HG02642 (cell line): ENCODE results near the gene MBTPS2.
"Not testable (repeated sequence)": the region's sequence is repeated elsewhere in the genome, so short reads cannot be mapped to it uniquely, and the experiment has no call there.

Experiments
- ATAC-seq: cut with Tn5 transposase; IDR thresholded peaks from one replicate; pipeline ENCODE4 v1.9.1; 2021; ENCODE audit warnings: mild to moderate bottlenecking; ENCODE audit not compliant: unreplicated experiment, poor library complexity

The MBTPS2 gene

GRCh38 chrX:21855937-21856415, 16.6 kb downstream of the MBTPS2 start, which contains the start of gene YY2:
Gene YY2, plus strand, starts transcription at chrX:21855987. Its CDS starts 498 bp downstream, at chrX:21856485.
- no peak for ATAC-seq

- ATAC-seq: no peak
These were observed 17.1 kb downstream of the MBTPS2 start for GRCh38 chrX:21856504-21856903.

- ATAC-seq: no peak
These were observed 23.8 kb downstream of the MBTPS2 start for GRCh38 chrX:21863241-21863640.

- ATAC-seq: no peak
These were observed 26.0 kb downstream of the MBTPS2 start for GRCh38 chrX:21865436-21865835.

GRCh38 chrX:21870494-21870893, 31.1 kb downstream of the MBTPS2 start:
- ATAC-seq: no peak

- no peak for ATAC-seq
These were observed 33.8 kb downstream of the MBTPS2 start for GRCh38 chrX:21873063-21873775.

GRCh38 chrX:21874182-21874581, 34.8 kb downstream of the MBTPS2 start:
- ATAC-seq: not testable (repeated sequence)

GRCh38 chrX:21875013-21875412, 35.6 kb downstream of the MBTPS2 start:
- ATAC-seq: no peak

GRCh38 chrX:21881881-21882574, 42.6 kb downstream of the MBTPS2 start:
- ATAC-seq: no peak

GRCh38 chrX:21883258-21883657, 43.8 kb downstream of the MBTPS2 start:
- no peak for ATAC-seq

- ATAC-seq: no peak
These were observed 46.2 kb downstream of the MBTPS2 start for GRCh38 chrX:21885568-21885967.

GRCh38 chrX:21905313-21905712, 65.9 kb downstream of the MBTPS2 start:
- ATAC-seq: no peak

GRCh38 chrX:21905953-21906352, 66.5 kb downstream of the MBTPS2 start:
- ATAC-seq: no peak

GRCh38 chrX:21907260-21907659, 67.8 kb downstream of the MBTPS2 start:
- ATAC-seq: no peak

GRCh38 chrX:21911481-21911880, 72.1 kb downstream of the MBTPS2 start:
- ATAC-seq: no peak

- ATAC-seq: no peak
These were observed 72.8 kb downstream of the MBTPS2 start for GRCh38 chrX:21912220-21912619.

GRCh38 chrX:21912989-21913388, 73.6 kb downstream of the MBTPS2 start:
- no peak for ATAC-seq

GRCh38 chrX:21926116-21926515, 86.7 kb downstream of the MBTPS2 start:
- no peak for ATAC-seq

- ATAC-seq: no peak
These were observed 87.3 kb downstream of the MBTPS2 start for GRCh38 chrX:21926527-21927278.

- no peak for ATAC-seq
These were observed 89.8 kb downstream of the MBTPS2 start for GRCh38 chrX:21929209-21929608.

- ATAC-seq: no peak
These were observed 91.6 kb downstream of the MBTPS2 start for GRCh38 chrX:21930986-21931385.
